HFF-Myc (cell line): ENCODE data around the gene INS.

Experiments used
- DNase-seq: peaks from one replicate; pipeline ENCODE4 v3.0.0-alpha.2; 2011; ENCODE audit warnings: low read depth; ENCODE audit errors: extremely low read depth
- H3K4me3 ChIP-seq: replicated peaks from 2 replicates; pipeline ENCODE4 v1.5.1; 2011; ENCODE audit warnings: low read depth, mild to moderate bottlenecking, control low read depth, low read length
- TF ChIP-seq, protein P1 (sequence below): IDR thresholded peaks from 2 replicates; pipeline ENCODE4 v1.5.1; 2012; ENCODE audit warnings: mild to moderate bottlenecking, low read depth, low read length, control low read depth; ENCODE audit errors: missing control alignments

INS gene

DNA sequence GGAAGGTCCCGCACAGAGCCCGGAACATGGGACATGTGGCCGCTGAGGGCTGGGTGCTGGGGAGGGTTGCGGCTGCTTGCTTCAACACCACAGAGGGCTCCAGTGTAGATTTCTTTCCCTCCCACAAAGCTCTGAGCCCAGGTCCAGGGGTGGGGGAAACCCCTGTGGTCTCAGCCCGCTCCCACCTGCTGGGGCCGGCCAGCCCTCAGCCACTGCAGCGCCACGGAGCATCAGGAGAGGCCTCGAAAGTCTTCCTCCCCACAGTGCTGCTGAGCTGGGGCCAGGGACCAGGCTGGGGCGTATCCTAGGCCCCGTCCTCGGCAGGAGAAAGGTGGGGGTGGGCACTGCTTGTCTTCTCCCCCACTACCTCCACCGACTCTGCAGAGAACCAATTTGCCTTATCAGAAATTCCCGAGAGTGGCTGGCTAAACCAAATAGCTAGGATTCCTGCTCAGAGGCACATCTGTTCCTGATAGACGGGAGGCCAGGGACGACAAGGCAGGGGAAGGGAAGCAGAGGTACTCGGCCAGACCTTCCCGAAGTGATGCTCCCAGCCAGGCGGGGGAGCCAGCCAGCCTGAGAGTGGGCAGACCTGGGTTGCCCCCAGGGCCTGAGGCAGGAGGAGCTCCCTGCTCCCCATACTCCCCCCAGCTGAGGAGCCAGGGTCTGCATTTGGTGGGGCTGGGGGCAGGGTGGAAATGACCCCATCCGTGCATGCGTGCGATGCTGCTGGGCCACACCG lies 40.5 kb downstream of the INS start:
- no peak overlapping the region for H3K4me3 ChIP-seq
- TF ChIP-seq, protein P1, sequence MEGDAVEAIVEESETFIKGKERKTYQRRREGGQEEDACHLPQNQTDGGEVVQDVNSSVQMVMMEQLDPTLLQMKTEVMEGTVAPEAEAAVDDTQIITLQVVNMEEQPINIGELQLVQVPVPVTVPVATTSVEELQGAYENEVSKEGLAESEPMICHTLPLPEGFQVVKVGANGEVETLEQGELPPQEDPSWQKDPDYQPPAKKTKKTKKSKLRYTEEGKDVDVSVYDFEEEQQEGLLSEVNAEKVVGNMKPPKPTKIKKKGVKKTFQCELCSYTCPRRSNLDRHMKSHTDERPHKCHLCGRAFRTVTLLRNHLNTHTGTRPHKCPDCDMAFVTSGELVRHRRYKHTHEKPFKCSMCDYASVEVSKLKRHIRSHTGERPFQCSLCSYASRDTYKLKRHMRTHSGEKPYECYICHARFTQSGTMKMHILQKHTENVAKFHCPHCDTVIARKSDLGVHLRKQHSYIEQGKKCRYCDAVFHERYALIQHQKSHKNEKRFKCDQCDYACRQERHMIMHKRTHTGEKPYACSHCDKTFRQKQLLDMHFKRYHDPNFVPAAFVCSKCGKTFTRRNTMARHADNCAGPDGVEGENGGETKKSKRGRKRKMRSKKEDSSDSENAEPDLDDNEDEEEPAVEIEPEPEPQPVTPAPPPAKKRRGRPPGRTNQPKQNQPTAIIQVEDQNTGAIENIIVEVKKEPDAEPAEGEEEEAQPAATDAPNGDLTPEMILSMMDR, result no peak
- no peak for DNase-seq

DNA sequence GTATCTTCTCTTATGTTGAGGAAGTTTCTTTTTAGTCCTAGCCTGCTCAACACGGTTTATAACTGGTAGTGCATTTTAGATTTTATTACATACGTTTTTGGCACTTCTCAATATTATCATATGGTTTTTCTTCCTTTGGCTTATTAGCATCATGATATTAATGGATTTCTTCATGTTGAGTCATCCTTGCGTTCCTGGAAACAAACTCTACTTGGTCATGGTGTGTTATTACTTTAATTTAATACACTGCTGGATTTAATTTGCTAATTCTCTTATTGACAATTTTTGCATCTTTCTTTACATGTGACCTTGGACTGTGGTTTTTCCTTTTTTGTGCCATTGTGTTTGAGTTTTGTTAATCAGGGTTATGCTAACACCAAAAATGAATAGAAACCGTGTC lies 42.3 kb downstream of the INS start:
- no peak overlapping the region for H3K4me3 ChIP-seq
- DNase-seq, result no peak
- TF ChIP-seq, protein P1, result no peak

DNA sequence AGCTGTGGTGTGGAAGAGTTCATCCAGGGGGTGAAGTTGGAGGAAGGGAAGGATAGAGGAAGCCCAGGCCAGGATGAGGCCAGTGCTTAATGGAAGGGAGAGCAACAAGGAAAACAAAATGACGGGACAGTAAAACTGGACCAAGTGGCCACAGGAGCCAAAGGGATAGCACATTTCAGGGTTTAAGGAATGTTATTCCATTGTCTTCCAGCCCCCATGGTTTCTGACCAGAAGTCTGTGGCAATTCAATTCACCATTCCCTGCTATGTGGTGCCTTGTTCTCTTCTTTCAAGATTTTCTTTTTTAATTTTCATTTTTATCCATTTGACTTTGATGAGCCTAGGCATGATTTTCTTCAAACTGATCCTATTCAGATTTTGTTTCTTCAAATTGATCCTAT lies 44.3 kb downstream of the INS start:
- no peak for DNase-seq
- no peak overlapping the region for H3K4me3 ChIP-seq
- TF ChIP-seq, protein P1, result no peak

GRCh38 chr11:2115308-2115707 lies 45.7 kb downstream of the INS start:
- no peak for DNase-seq
- TF ChIP-seq, protein P1, result no peak
- H3K4me3 ChIP-seq, result no peak overlapping the region

DNA sequence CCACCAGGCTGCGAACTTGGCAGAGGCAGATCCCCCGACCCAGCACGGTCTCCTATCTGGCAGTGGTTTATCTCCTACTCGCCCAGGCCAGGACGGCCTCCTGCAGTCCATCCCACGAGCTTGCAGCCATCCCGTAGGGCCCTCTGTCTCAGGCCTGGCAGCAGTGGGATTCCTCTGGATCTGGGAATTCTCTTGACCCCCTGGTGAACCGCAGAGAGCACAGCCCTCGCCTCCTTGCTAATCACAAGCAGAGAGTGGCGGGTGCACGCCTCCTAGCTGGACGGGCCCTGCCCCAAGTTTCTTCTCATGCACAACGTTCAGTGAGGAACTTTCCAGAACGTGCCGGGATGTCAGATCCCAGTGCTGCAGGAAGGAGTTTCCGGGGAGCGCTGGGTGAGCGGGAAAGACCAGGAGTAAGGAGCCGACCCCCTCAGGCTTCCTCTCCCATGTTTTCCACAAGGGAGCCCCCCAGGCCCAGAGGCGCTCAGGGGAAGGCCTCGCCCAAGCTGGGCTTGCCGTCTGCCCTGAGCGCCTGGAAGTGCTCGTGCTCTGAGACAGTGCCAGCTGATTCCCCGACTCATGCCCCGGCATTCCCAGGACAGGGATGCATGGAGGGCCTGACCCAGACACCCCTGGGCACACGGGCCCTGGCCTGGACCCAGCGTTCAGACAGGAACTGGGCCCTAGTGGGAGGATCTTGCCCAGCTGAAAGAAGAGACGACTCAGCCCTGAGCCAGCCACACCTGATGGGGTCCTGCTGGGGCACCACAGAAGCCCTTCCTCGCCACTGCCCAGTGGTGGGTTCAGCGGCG lies 46.4 kb downstream of the INS start:
- DNase-seq, result no peak
- no peak overlapping the region for H3K4me3 ChIP-seq
- TF ChIP-seq, protein P1, result no peak

- TF ChIP-seq, protein P1, result no peak
- H3K4me3 ChIP-seq, result no peak overlapping the region
Observed at GRCh38 chr11:2113776-2114175, 47.2 kb downstream of the INS start.

More at GRCh38 chr11:2113776-2114175, 47.2 kb downstream of the INS start:
- no peak for DNase-seq
